ENCODE data around the gene CYRIA. TPM values are rescaled to one million over a fixed set of nuclear protein-coding genes. Genes with fewer than 3 reads are reported as not detected.

Gene CYRIA
- 1 to 10 TPM in 11 of 12 donors, not detected in 1; 4.3 to 8.9 (median 6.4) TPM for polyA plus RNA-seq (ENCODE audit: insufficient read length in 12 of 12)
- long read RNA-seq, donor 1, result 0 reads
- long read RNA-seq, donor 2, result 0 reads
- long read RNA-seq, donor 3, result 0 reads
- long read RNA-seq, donor 4, result 0 reads
- long read RNA-seq, donor 5, result 0 reads
- long read RNA-seq, donor 6, full-length matches to known transcripts, result 1 of 1 reads
- long read RNA-seq, donor 6, partial matches to known transcripts, result 0 of 1 reads
- long read RNA-seq, donor 6, other reads (novel, unspliced or antisense), result 0 of 1 reads
- long read RNA-seq, donor 7, full-length matches to known transcripts, result 2 of 2 reads
- long read RNA-seq, donor 7, partial matches to known transcripts, result 0 of 2 reads
- long read RNA-seq, donor 7, other reads (novel, unspliced or antisense), result 0 of 2 reads
- long read RNA-seq, donor 8, result 0 reads
- long read RNA-seq, donor 9, full-length matches to known transcripts, result 1 of 1 reads
- long read RNA-seq, donor 9, partial matches to known transcripts, result 0 of 1 reads
- long read RNA-seq, donor 9, other reads (novel, unspliced or antisense), result 0 of 1 reads
- long read RNA-seq, donor 10, full-length matches to known transcripts, result 3 of 3 reads
- long read RNA-seq, donor 10, partial matches to known transcripts, result 0 of 3 reads
- long read RNA-seq, donor 10, other reads (novel, unspliced or antisense), result 0 of 3 reads
- long read RNA-seq, donor 11, result 0 reads

DNA sequence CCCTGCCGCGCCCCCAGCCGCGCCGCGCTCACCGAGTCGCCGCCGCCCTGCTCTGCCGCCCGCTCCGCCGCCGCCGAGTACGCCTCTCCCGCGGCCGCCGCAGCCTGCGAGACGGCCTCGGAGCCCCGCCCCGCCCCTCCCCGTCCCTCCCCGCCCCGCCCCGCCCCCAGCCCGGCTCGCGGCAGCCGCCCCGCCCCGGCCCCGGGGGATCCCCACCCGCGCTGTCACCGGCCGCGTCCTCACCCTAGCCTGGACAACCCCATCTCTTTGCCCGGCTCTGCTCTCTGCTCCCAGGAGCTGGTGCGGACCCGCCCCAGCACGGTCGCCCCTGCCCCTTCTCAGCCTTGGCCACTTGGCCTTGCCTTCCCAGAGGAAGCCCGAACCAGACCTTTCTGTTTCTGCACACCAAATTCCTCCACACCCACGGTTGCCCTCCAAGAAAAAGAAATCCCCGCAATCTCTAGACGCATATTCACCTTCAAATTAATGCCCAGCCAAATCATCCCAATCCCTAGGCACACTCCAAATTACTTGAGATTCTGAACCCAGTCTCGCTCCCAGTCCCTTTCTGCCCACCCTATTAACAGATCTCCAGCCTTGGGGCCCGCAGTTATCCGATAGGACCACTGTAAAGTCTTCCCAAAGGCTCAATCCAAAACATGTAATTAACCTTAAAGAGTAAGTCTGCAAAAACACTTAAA lies at the start of gene CYRIA:
Gene CYRIA (minus strand): TSS at position 87 of the 701 bp plus-strand sequence. CDS start 77,715 bp downstream, outside the sequence.
- DNase-seq, result no peak

DNA sequence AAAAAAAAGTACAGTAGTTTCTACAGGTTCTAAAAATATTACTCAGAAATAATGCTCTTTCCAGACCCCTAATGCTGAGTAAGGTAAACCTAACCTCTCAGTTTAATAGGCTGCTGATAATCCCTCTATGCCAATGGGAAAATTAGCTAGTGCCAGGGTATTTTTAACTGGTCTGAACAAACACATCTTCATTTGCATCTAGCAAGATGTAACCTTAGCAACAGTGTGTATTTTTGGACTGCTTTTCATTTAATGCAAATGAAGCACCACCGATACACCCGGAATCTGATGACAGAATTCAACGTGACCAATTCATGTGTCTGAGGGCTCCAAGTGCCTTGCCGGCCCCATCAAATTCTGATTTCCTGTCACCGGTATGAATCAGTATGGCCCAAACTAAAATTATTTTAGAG lies 47.4 kb upstream of the CYRIA start:
- DNase-seq, result no peak

DNA sequence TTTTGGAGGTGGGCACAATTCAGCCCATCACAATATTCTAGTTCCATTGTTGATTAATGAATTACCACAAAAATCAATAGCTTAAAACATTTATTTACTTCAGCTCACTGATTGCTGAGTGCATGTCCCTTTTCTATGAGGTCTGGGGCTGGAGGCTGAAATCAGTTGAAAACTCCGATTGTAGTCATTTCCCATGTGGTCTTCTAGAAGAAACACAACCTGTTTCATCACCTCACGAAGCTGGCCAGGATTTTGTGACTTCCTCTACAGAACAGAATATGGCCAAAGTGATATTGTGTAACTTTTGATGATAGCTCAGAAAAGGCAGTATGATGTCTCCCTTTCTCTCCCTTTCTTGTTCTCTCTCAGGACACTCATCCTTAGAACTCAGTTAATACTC lies 44.1 kb upstream of the CYRIA start:
- no peak for DNase-seq

DNA sequence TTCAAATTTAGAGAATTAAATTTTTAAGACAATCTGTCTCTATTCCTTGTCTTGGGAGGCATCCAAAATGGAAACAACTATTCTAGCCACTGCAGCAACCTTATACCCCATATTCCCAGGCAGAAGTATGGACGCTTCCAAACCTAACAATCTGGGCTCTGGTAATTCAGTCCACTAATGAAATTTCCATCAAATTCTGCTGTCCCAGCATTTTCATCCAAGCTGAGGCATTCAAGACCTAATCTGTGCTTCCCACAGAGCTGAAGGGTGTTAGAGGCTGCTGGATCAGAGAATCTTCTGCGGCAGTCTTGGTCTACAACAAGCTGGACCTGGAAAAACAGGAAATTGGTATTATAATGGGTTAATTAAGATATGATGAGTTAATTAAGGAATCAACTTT lies 42.5 kb upstream of the CYRIA start:
- DNase-seq, result no peak

DNA sequence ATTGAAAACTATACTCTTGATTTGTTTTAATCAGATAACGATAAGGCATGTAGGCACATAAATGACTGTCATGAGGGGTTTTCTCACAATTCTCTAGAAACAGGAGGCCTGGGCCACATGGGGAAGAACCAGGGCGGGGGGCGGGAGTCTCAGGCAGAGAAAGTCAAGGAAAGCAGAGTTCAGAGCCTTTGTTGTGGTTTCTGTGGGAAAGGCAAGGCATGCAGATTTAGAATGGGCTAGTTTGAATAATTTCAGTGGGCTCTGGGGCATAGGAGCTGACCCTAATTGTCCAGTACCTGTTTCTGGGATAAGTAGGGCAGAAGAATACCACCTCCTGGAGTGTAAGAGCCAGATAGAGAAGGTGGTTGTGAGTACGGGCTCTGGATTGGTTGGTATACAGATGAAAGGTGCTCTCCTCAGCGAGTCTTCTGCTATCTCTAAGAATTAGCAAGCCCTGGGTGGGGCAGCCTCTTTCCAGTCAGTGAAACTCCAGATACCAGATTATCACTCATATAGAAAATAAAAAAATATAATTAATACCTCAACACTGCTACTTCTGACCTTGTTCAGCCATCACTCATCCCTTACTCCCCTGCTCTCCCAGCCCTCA lies 41.5 kb upstream of the CYRIA start:
- no peak for DNase-seq

DNA sequence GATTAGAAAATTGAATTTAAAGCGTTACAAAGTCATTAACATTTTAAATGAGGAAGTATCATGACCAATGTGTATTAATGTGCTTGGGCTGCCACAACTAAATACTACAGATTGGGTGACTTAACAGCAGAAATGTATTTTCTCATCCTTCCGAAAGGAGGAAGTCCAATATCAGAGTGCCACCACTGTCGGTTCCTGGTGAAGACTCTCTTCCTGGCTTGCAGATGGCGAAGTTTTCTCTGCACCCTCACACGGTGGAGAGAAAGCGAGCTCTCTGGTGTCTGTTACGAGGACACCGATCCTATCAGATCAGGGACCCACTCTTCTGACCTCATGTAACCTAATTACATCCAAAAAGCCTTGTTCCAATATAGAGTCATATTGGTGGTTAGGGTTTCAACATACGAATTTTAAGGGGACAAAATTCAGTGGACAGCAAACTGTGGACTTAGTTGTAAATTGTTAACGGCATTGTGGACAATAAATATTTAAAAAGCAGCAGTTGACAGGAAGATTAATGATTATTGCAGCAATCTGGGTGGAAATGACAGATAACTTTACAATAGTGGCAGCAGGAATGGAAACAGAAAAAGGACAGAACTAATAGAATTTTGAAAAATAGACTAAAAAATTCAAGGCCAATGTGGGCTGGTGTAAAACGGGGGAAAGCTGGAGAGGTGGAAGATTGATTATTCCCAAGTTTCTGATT lies 35.1 kb upstream of the CYRIA start:
- no peak for DNase-seq

DNA sequence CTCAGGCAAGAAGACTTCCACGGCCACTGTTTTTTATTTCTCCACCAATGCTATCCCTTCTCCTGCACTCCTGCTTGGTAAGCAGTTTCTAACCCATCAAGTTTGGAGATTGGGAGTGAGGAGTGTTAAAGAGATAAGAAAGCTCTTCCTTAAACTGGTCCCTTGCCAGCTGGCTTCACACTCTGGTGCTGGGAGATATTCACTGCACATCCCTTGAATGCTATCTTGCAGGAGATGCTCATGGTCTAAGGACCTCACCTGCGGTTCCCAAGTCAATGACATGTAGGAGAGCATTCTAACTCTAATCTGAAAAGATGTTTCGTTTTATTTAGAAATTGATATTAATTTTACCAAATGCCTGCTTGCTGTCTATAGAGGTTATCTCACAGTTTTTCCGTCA lies 28.2 kb upstream of the CYRIA start:
- DNase-seq, result no peak

DNA sequence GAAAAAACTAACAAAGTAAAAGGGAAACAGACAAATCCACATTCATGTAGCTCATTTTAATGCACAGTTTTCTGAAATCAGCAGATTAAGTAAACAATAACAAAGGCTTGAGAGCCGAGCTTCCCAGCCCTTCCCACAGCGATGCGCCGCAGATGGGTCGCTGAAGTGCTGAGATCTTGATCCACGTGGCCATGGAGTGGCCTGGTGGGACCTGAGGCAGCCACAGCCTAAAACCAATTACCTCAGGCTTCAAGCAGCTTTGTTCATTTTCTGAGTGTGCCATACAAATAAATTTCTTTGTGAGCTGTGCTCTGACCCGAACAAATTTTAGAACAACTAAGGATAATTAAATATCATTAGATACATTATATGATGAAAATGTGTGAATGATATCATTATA lies 25.6 kb upstream of the CYRIA start:
- no peak for DNase-seq

DNA sequence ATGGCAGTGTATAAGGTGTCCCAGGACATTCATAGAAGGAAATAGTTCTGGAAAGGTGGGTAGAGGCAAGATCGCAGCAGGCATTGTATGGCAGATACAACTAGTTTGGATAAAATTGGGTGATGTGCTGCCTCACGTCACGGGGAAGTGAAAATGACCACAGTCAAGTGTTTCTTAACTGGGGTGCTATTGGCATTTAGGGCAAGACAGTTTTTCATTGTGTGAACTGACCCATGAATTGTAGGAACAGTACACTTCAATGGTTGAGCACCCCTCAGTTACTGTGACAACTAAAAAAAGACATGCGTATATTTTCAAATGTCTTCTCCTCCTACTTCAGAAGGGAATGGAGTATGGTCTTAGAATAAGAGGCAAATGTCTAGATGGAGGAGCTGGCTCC lies 22.3 kb upstream of the CYRIA start:
- no peak for DNase-seq

DNA sequence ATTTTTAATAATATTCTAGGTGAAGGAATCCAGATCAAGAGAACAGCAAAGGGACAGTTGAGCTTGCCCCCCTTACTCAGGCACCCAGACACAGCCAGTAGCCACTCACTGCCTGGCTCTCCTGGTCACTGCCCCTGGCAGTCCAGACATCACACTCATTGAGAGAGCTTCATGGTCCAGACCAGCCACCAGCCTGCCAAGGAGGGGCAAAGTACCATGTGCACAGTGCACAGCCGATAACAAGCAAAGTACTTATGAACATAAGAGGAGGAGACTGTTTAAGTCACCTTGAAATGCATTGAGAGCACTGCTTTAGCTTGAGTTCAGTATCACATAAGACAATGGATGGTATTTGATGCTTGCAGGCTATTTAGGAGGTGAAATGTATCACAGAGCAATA lies 21.6 kb upstream of the CYRIA start:
- DNase-seq, result no peak

DNA sequence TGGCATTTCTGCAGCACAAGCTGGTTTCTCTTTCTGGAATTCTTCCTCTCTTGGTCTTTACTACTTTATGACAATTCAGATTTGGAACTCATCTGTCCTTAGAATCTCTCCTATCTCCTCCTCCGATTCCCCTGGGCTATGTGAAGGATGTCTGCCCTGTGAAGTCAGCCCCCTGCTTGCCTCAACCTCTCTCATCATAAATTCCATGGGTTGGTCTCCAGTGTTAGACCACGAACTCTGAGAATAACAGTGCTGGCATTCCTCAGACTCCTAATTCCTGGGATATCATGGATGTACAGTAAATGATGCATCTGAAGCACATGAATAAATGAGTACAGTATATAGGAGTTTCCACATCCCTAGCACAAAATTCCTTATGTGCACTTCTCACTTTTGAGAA lies 21.0 kb upstream of the CYRIA start:
- no peak for DNase-seq

DNA sequence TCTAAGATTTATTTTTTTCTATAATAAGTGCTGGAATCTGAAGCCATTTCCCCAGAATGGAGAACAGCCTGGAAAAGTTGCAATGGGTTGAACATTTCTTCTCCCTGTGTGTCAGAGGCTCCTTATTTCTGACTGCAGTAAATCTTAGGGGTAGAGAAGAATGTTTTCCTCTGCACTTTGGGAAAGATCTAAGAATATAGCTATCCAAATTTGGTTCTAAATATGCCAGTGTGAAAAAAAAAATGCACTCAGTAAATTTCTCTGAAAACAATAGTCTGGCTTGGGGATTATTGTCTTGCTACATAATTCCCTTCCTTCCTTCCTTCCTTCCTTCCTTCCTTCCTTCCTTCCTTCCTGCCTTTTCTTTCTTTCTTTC lies 19.7 kb upstream of the CYRIA start:
- no peak for DNase-seq

DNA sequence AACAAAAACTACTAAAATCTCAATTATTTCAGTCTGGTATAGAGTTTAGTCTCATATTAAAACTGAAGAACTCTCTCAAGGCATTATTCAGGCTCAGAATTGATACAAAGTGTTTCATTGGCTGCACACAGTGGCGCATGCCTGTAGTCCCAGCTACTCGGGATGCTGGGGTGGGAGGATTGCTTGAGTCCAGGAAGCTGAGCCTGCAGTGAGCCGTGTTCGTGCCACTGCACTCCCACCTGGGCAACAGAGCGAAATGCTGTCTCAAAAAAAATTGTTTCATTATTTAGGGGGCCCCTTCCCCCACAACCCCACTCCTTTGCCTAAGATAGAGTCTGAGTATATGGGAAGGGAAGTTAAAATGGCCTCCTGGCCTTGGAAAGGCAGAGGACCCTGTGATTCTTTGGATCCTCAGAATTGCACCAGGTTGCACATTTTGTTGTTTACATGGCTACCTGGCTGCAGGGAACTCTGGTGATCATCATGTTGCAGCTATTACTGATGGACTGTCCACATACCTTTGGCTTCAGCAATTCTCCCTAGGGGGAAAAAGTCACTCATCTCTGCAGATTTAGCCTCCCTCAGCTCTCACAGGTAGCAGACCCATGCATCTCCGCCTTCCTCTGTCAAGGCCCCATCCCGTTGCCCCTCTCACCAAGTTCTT lies 19.2 kb upstream of the CYRIA start:
- DNase-seq, result no peak

DNA sequence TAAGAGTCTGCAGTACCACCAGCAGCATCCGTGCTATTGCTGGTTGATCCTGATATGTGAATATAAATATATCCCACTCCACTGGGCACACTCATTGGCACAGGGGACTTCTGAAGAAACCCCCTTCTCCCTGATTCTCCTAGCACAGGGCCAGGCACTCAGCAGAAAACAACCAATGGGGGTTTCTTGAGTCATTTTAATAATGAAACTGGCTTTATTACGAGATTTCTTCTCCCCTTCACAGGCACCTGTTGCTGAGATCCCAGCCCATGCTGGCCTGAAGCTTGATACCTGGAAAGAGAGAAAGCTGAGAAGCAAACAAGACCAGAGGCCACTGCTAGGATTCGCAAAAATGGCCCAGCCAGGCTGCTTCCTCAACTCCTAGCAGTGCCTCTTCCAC lies 17.9 kb upstream of the CYRIA start:
- DNase-seq, result no peak

DNA sequence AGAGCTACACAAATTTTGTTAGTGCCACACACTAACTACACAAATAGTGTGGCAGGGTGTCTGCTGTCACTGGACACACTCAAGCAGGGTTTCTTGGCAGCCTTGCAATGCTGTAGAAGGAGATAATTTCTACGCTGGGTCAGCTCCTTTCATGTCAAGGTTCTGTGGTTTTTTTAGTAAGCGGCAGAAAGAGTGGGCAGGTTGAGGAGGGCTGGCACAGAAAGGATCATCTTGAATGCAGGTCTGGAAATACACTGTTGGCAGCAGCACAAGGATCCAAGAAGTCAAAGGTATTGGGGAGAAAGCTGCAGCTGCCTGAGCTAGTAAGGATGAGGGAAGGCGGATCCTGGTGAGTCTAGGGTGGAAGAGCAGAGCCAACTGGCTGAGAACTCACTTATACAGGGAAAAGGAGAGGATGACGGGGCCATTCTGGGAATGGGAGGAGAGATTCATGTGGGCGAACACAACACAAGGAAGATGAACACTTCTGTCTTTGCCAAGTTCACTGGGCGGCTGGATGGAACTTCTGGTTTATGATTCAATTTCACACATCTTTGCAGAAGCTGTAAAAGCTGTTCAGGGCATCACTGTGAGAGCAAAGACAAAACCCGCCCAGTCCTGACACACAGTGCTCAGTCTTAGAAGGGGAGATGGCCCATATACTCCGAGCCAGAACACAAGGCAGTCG lies 16.9 kb upstream of the CYRIA start:
- DNase-seq, result peak; percentile 67

DNA sequence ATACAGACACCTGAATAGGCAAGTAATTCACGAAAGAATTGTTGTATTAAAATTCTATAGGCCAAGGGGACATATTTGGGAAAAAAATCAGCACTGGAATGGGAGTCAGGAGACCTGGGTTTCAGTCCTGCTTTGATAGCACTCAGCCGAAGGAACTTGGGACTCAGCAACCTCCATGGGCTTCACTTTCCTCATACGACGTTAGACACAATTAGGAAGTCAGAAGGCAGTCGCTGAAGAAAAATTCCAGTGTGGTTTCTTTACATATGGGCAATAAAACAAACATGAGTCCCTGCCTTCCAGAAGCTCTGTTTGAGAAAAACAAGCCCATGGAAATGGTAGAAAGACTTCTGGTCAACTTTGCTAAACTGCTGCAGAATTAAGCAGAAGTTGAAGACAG lies 15.1 kb upstream of the CYRIA start:
- no peak for DNase-seq

DNA sequence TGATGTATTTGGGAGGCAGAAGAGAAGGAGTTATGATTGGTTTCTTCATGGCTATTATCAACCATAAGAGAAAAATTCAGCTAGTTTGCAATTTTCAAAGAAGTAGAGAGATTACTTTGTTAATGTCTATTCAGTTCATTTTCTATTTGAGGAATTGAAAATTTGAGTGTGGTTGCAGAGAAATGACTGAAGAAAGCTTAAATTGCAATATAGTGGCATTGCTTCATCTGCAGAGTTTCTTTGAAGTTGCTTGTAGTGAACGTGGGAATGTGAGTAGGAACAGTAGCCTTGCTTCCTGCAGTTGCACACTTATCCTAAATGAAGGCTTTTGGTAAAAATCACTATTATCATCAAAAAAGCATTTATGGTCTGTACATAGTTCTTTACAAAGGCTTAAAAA lies 14.7 kb upstream of the CYRIA start:
- DNase-seq, result no peak

DNA sequence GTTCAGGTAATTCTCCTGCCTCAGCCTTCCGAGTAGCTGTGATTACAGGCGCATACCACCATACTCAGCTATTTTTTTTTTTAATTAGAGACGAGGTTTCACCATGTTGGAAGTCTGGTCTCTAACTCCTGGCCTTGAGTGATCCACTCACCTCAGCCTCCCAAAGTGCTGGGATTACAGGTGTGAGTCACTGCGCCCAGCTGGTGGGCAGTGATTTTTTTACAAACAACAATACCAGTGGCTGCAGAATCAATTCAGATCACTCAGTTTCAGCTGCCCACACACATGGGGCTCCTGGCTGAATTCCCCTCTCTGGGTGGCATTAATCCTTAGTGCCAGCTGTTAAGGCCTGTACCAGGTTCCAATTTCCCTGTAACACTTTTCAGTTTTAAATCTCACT lies 13.3 kb upstream of the CYRIA start:
- no peak for DNase-seq

DNA sequence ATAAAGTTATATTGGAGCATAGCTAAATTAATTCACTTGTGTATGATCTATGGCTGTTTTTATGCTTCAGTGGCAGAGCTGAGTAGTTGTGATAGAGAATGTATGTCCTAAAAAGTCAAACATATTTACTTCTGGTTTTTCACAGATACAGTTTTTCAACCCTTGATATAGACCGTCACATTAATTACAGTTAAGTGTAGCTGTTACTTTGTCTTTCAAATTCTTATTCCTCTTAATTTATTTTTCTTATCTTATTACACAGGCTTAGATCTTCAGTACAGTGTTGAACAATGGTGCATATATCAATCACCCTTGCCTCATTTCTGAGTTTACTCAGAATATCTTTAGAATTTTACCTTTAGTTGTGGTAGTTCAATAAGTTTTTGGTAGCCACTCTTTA lies 12.2 kb upstream of the CYRIA start:
- DNase-seq, result no peak

DNA sequence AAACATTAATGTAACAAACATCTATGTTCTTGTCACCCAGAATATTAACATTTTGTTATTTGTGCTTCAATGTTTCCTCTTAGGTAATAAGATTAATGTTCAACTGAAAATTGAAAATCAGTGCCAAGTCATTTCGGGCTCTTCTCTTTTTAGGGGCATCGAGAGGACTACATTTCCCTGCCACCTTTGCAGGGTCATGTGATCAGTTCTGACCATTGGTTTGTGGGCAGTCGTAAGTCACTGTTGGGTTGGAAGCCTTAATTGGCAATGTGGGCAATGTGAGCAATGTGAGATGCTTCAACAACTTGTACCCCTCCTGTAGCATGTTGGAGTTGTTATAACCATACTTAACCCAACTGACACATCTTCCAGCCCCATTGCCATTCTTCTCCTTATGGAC lies 10.1 kb upstream of the CYRIA start:
- DNase-seq, result no peak

DNA sequence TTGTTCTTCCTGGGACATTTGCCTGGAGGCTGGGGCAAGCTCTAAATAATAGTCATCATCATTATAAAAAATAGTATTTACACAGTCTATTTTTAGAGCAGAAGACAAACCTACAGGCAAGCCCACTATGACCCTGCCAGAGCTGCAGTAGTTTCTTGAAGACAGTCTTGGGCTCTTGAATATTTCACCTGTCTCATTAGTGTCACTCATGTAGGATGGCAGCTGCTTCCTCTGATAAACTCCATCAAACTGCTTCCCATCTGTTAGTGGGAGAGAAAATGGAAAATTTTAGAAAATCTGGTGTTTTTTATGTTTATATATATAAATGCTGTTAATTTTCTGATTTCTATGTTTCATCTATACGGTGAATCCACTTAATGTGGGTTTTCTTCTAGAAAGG lies 8.5 kb upstream of the CYRIA start:
- no peak for DNase-seq

All from muscle of arm (tissue), 14 donors.